Keratinocyte (primary cell): ENCODE results near the gene GNB1. TPM values are rescaled to one million over a fixed set of nuclear protein-coding genes. Genes with fewer than 3 reads are reported as not detected.
"Not testable (repeated sequence)": the region's sequence is repeated elsewhere in the genome, so short reads cannot be mapped to it uniquely, and the experiment has no call there.

ENCODE experiments used
- DNase-seq: peaks from one replicate; pipeline ENCODE4 v3.0.0-alpha.2; 2011; ENCODE audit warnings: low read depth, missing footprints, low spot score
- FAIRE-seq: peaks from 2 replicates; lab custom pipeline; 2011; peaks lifted over from hg19 to GRCh38; lab: Jason Lieb, UNC
- H2AFZ ChIP-seq: 2 replicates; pipeline ENCODE4 v1.6.0; 2012; ENCODE audit warnings: low read length, control low read depth, inconsistent platforms; ENCODE audit not compliant: control insufficient read depth
- H3K27ac ChIP-seq: 2 replicates; pipeline ENCODE4 v1.5.1; 2011; ENCODE audit warnings: low read length; ENCODE audit not compliant: control insufficient read depth, insufficient read depth
- H3K27me3 ChIP-seq: 3 replicates; pipeline ENCODE4 v1.6.0; 2011; ENCODE audit warnings: low read length; ENCODE audit not compliant: control insufficient read depth, insufficient read depth; ENCODE audit errors: extremely low read depth
- H3K36me3 ChIP-seq, 2 experiments: 2 replicates in 1 of 2; 3 replicates in 1 of 2; pipeline ENCODE4 v1.5.1; 2011; ENCODE audit warnings: low read length in 2 of 2, mild to moderate bottlenecking in 1 of 2; ENCODE audit not compliant: control insufficient read depth in 2 of 2, insufficient read depth in 2 of 2; ENCODE audit errors: extremely low read depth in 1 of 2
- H3K4me1 ChIP-seq: 3 replicates; pipeline ENCODE4 v1.5.1; 2011; ENCODE audit warnings: low read length; ENCODE audit not compliant: control insufficient read depth, insufficient read depth; ENCODE audit errors: extremely low read depth
- H3K4me2 ChIP-seq: 3 replicates; pipeline ENCODE4 v1.6.0; 2011; ENCODE audit warnings: low read depth, low read length; ENCODE audit not compliant: control insufficient read depth, insufficient read depth; ENCODE audit errors: extremely low read depth
- H3K4me3 ChIP-seq, 3 experiments: fragments of 200-600 bp in 1 of 3; sonication (generic) in 1 of 3; 2 replicates in 2 of 3; 3 replicates in 1 of 3; pipeline ENCODE4 v1.5.1; 2011 to 2016; ENCODE audit warnings: low read length in 3 of 3, mild to moderate bottlenecking in 3 of 3, control low read depth in 2 of 3, inconsistent platforms in 1 of 3, low read depth in 1 of 3, mixed read lengths in 1 of 3, mixed run types in 1 of 3, moderate library complexity in 1 of 3; ENCODE audit not compliant: control insufficient read depth in 2 of 3, insufficient read depth in 2 of 3; ENCODE audit errors: extremely low read depth in 1 of 3
- H3K79me2 ChIP-seq: 2 replicates; pipeline ENCODE4 v1.6.0; 2012; ENCODE audit warnings: low read length; ENCODE audit not compliant: control insufficient read depth, insufficient read depth
- H3K9ac ChIP-seq: 3 replicates; pipeline ENCODE4 v1.6.0; 2011; ENCODE audit warnings: low read length; ENCODE audit not compliant: control insufficient read depth, insufficient read depth; ENCODE audit errors: extremely low read depth
- H3K9me1 ChIP-seq: 3 replicates; pipeline ENCODE4 v1.6.0; 2011; ENCODE audit warnings: low read length; ENCODE audit not compliant: control insufficient read depth, insufficient read depth; ENCODE audit errors: extremely low read depth
- H3K9me3 ChIP-seq: 2 replicates; pipeline ENCODE4 v1.5.1; 2012; ENCODE audit warnings: low read depth, low read length; ENCODE audit not compliant: control insufficient read depth
- H4K20me1 ChIP-seq: 3 replicates; pipeline ENCODE4 v1.6.0; 2011; ENCODE audit warnings: low read length; ENCODE audit not compliant: control insufficient read depth, insufficient read depth; ENCODE audit errors: extremely low read depth
- CTCF ChIP-seq, 3 experiments: IDR thresholded peaks in 1 of 3; conservative IDR thresholded peaks in 1 of 3; optimal IDR thresholded peaks in 1 of 3; 2 replicates in 2 of 3; 3 replicates in 1 of 3; pipeline versions ENCODE3 to v1.5.1; 2011; ENCODE audit warnings: low read length in 3 of 3, mild to moderate bottlenecking in 3 of 3, moderate library complexity in 2 of 3, control low read depth in 1 of 3, inconsistent platforms in 1 of 3; ENCODE audit not compliant: insufficient read depth in 2 of 3; ENCODE audit errors: extremely low read depth in 1 of 3
- EZH2 ChIP-seq: IDR thresholded peaks from one replicate; pipeline ENCODE4 v1.6.1; 2012; ENCODE audit warnings: inconsistent platforms, mild to moderate bottlenecking, low read length, moderate library complexity
- dilution Hi-C: fragments of 300-500 bp; cut with MboI; formaldehyde crosslinking; loops from one replicate; pipeline ENCODE4 v1.7.0; 2020; ENCODE audit warnings: low sequenced_read_pairs; ENCODE audit not compliant: extremely low pct_ligation_motif_present
- polyA plus RNA-seq, 5 experiments: library from polyadenylated mRNA; depleted of rRNA in 3 of 5; stranded (reverse) in 3 of 5; stranded (forward) in 1 of 5; unstranded in 1 of 5; fragments of >200 nt; gene quantifications; 1 replicate in 1 of 5; 2 replicates in 3 of 5; 3 replicates in 1 of 5; pipeline versions ENCODE4 v1.2.1 to v1.2.3, GENCODE V29; 2011 to 2012; ENCODE audit warnings: missing spikeins in 2 of 5, low read depth in 1 of 5, low replicate concordance in 1 of 5

Gene GNB1
- polyA plus RNA-seq, 1 donor (not counting 4 experiments of a cell fraction or from before 2014, with no cell fraction given), result 364 TPM

GRCh38 chr1:1858382-1859086 is 32.4 kb downstream of the GNB1 start:
- FAIRE-seq, result peak; percentile 41
- no peak for TF ChIP-seq EZH2
- TF ChIP-seq CTCF (optimal IDR thresholded peaks at IDR 0.05 in 1 of 3, IDR thresholded peaks at IDR 0.05 in 1 of 3, conservative IDR thresholded peaks at IDR 0.05 in 1 of 3; ENCODE audit: extremely low read depth in 1 of 3, insufficient read depth in 2 of 3, low read length in 3 of 3), result peak; percentile 31 to 64 (median 50)
- H3K4me2 ChIP-seq, result peak overlapping the region; percentile 28

GRCh38 chr1:1857096-1857703 is 33.7 kb downstream of the GNB1 start:
- dilution Hi-C loops, result no loop called here
- H3K4me1 ChIP-seq, result peaks cover 22% of the 10 kb centered on the region
- H3K9me3 ChIP-seq, result no peaks in the 10 kb centered on the region
- DNase-seq, result no peak
- H2AFZ ChIP-seq, result no peak overlapping the region
- no peak overlapping the region for H3K9ac ChIP-seq
- H3K27me3 ChIP-seq, result no peaks in the 10 kb centered on the region
- no peak overlapping the region for H3K4me3 ChIP-seq
- H3K4me2 ChIP-seq, result no peak overlapping the region
- peaks cover 10% of the 10 kb centered on the region for H3K9me1 ChIP-seq
- H3K36me3 ChIP-seq, result peaks cover 11 to 23% of the 10 kb centered on the region in 2 experiments
- H4K20me1 ChIP-seq, result peaks cover 72% of the 10 kb centered on the region
- peaks cover 99% of the 10 kb centered on the region for H3K79me2 ChIP-seq
- TF ChIP-seq CTCF (optimal IDR thresholded peaks at IDR 0.05 in 1 of 3, IDR thresholded peaks at IDR 0.05 in 1 of 3, conservative IDR thresholded peaks at IDR 0.05 in 1 of 3; ENCODE audit: extremely low read depth in 1 of 3, insufficient read depth in 2 of 3, low read length in 3 of 3) (no peak), EZH2 (no peak)
- peak overlapping the region; percentile 18 for H3K27ac ChIP-seq
- FAIRE-seq, result peak; percentile 9

More at GRCh38 chr1:1858382-1859086, 32.4 kb downstream of the GNB1 start:
- Histone ChIP-seq H3K27me3 (no peaks in the 10 kb centered on the region), H3K9me1 (peaks cover 8% of the 10 kb centered on the region), H3K36me3 (peaks cover 7 to 19% of the 10 kb centered on the region in 2 experiments), H4K20me1 (peaks cover 72% of the 10 kb centered on the region), H3K9me3 (no peaks in the 10 kb centered on the region), H2AFZ (no peak overlapping the region), H3K79me2 (peaks cover 99% of the 10 kb centered on the region), H3K4me1 (peaks cover 26% of the 10 kb centered on the region), H3K9ac (peak overlapping the region; percentile 11), H3K27ac (peak overlapping the region; percentile 58), H3K4me3 (no peak overlapping the region)
- dilution Hi-C loops, result no loop called here
- no peak for DNase-seq

- H3K27me3 ChIP-seq, H3K4me2 ChIP-seq, H3K9me1 ChIP-seq, H3K4me3 ChIP-seq, H3K9ac ChIP-seq, H3K27ac ChIP-seq, H2AFZ ChIP-seq, DNase-seq, dilution Hi-C loops, FAIRE-seq, H3K9me3 ChIP-seq: not testable (repeated sequence)
- Histone ChIP-seq H3K79me2 (peaks cover 98% of the 10 kb centered on the region), H3K4me1 (peaks cover 22% of the 10 kb centered on the region), H3K36me3 (peaks cover 10 to 26% of the 10 kb centered on the region in 2 experiments), H4K20me1 (peaks cover 68% of the 10 kb centered on the region)
Observed at GRCh38 chr1:1856161-1856560, 34.7 kb downstream of the GNB1 start.
